Neural progenitor cell (in vitro differentiated cells): ENCODE data around the gene ALDH1B1. TPM values are rescaled to one million over a fixed set of nuclear protein-coding genes. Genes with fewer than 3 reads are reported as not detected.
A peak's percentile ranks its signal among the peaks of the same experiment; 100 is the strongest.

Experiments
- DNase-seq: peaks from one replicate; pipeline ENCODE4 v3.0.0-alpha.2; 2016; ENCODE audit warnings: low spot score
- H2AFZ ChIP-seq: fragments of 200-600 bp; sonication (generic); replicated peaks from 2 replicates; pipeline ENCODE4 v1.6.1; 2016; ENCODE audit warnings: antibody characterized with exemption
- H3F3A ChIP-seq: fragments of 200-600 bp; sonication (generic); 2 replicates; pipeline ENCODE4 v1.6.1; 2016; ENCODE audit warnings: antibody characterized with exemption, low read depth
- H3K27ac ChIP-seq: fragments of 200-600 bp; sonication (generic); 2 replicates; pipeline ENCODE4 v1.5.1; 2016; ENCODE audit warnings: mild to moderate bottlenecking
- H3K27me3 ChIP-seq: fragments of 200-600 bp; sonication (generic); 2 replicates; pipeline ENCODE4 v1.6.1; 2016; ENCODE audit warnings: mild to moderate bottlenecking, moderate library complexity
- H3K36me3 ChIP-seq: fragments of 200-600 bp; sonication (generic); 2 replicates; pipeline ENCODE4 v1.5.1; 2016
- H3K4me1 ChIP-seq: fragments of 200-600 bp; sonication (generic); 2 replicates; pipeline ENCODE4 v1.6.1; 2016; ENCODE audit warnings: mixed run types
- H3K4me2 ChIP-seq: fragments of 200-600 bp; sonication (generic); 2 replicates; pipeline ENCODE4 v1.6.1; 2016
- H3K4me3 ChIP-seq: fragments of 200-600 bp; sonication (generic); 2 replicates; pipeline ENCODE4 v1.5.1; 2016
- H3K79me2 ChIP-seq: fragments of 200-600 bp; sonication (generic); 2 replicates; pipeline ENCODE4 v1.6.1; 2016; ENCODE audit warnings: low read depth
- H3K9ac ChIP-seq: fragments of 200-600 bp; sonication (generic); 2 replicates; pipeline ENCODE4 v1.6.1; 2016
- H3K9me3 ChIP-seq: fragments of 200-600 bp; sonication (generic); 2 replicates; pipeline ENCODE4 v1.5.1; 2016; ENCODE audit warnings: low read depth
- H4K20me1 ChIP-seq: fragments of 200-600 bp; sonication (generic); 2 replicates; pipeline ENCODE4 v1.6.1; 2016; ENCODE audit warnings: low read depth
- H3K27ac Mint-ChIP-seq: 3 replicates; pipeline ENCODE4 v1.8.0; 2021; ENCODE audit warnings: mixed read lengths
- H3K27me3 Mint-ChIP-seq: 2 replicates; pipeline ENCODE4 v1.8.0; 2022; ENCODE audit warnings: low read depth, mild to moderate bottlenecking, inconsistent platforms, moderate library complexity, mixed read lengths; ENCODE audit not compliant: insufficient read depth
- H3K36me3 Mint-ChIP-seq: 3 replicates; pipeline ENCODE4 v1.8.0; 2021; ENCODE audit warnings: mixed read lengths
- H3K4me1 Mint-ChIP-seq: 3 replicates; pipeline ENCODE4 v1.8.0; 2021; ENCODE audit warnings: mixed read lengths
- H3K4me3 Mint-ChIP-seq: 3 replicates; pipeline ENCODE4 v1.8.0; 2021; ENCODE audit warnings: mild to moderate bottlenecking, moderate library complexity, mixed read lengths
- H3K9me3 Mint-ChIP-seq: 3 replicates; pipeline ENCODE4 v1.8.0; 2020; ENCODE audit warnings: mixed read lengths
- CTCF ChIP-seq: fragments of 200-600 bp; sonication (generic); IDR thresholded peaks from 2 replicates; pipeline ENCODE4 v1.5.1; 2017; ENCODE audit warnings: antibody characterized with exemption, mild to moderate bottlenecking
- EZH2 ChIP-seq: fragments of 200-600 bp; sonication (generic); IDR thresholded peaks from 2 replicates; pipeline ENCODE4 v1.6.1; 2017; ENCODE audit warnings: antibody characterized with exemption, mild to moderate bottlenecking, moderate library complexity
- EZH2phosphoT487 ChIP-seq: fragments of 200-600 bp; sonication (generic); IDR thresholded peaks from 2 replicates; pipeline ENCODE4 v1.6.1; 2017; ENCODE audit warnings: antibody characterized with exemption
- total RNA-seq: library from RNA; depleted of rRNA; stranded (reverse); fragments of >200 nt; gene quantifications from 2 replicates; pipeline ENCODE4 v1.2.3, GENCODE V29; 2015; ENCODE audit warnings: low replicate concordance

ALDH1B1 gene
- total RNA-seq, 1 donor from 2014 or later, result 32.9 TPM

GRCh38 chr9:38415856-38416255 lies 23.4 kb downstream of the ALDH1B1 start:
- Mint-ChIP-seq H3K9me3 (no peaks in the 10 kb centered on the region), H3K27ac (peak overlapping the region; percentile 87), H3K4me3 (peak overlapping the region; percentile 62), H3K27me3 (peaks cover 8% of the 10 kb centered on the region), H3K36me3 (peaks cover 21% of the 10 kb centered on the region), H3K4me1 (peaks cover 81% of the 10 kb centered on the region)
- Histone ChIP-seq H3K4me2 (peak overlapping the region; percentile 28), H3K4me3 (no peak overlapping the region), H3K9me3 (no peaks in the 10 kb centered on the region), H2AFZ (no peak overlapping the region), H3K36me3 (no peaks in the 10 kb centered on the region), H3F3A (peaks cover 3% of the 10 kb centered on the region), H3K27ac (no peak overlapping the region), H3K27me3 (peaks cover 33% of the 10 kb centered on the region), H4K20me1 (no peaks in the 10 kb centered on the region), H3K9ac (no peak overlapping the region), H3K4me1 (peaks cover 63% of the 10 kb centered on the region), H3K79me2 (no peaks in the 10 kb centered on the region)
- peak; percentile 58 for DNase-seq
- TF ChIP-seq CTCF, result no peak
- no peak for TF ChIP-seq EZH2phosphoT487
- no peak for TF ChIP-seq EZH2

GRCh38 chr9:38416461-38416860 lies 24.0 kb downstream of the ALDH1B1 start:
- no peaks in the 10 kb centered on the region for H3K36me3 ChIP-seq
- H3K79me2 ChIP-seq, result no peaks in the 10 kb centered on the region
- H3K4me2 ChIP-seq, result no peak overlapping the region
- Mint-ChIP-seq H3K9me3 (no peaks in the 10 kb centered on the region), H3K4me3 (no peak overlapping the region), H3K36me3 (peaks cover 15% of the 10 kb centered on the region), H3K4me1 (peaks cover 87% of the 10 kb centered on the region), H3K27ac (no peak overlapping the region), H3K27me3 (peaks cover 10% of the 10 kb centered on the region)
- no peak for DNase-seq
- no peak overlapping the region for H3K4me3 ChIP-seq
- no peaks in the 10 kb centered on the region for H3K9me3 ChIP-seq
- TF ChIP-seq EZH2 (no peak), CTCF (no peak), EZH2phosphoT487 (no peak)
- H3K9ac ChIP-seq, result no peak overlapping the region
- no peak overlapping the region for H3K27ac ChIP-seq
- H3K4me1 ChIP-seq, result peaks cover 67% of the 10 kb centered on the region
- H3F3A ChIP-seq, result peaks cover 9% of the 10 kb centered on the region
- no peak overlapping the region for H2AFZ ChIP-seq
- peaks cover 27% of the 10 kb centered on the region for H3K27me3 ChIP-seq
- H4K20me1 ChIP-seq, result no peaks in the 10 kb centered on the region

- TF ChIP-seq EZH2phosphoT487, result no peak
- no peak for TF ChIP-seq EZH2
- TF ChIP-seq CTCF, result peak; percentile 90
- Histone ChIP-seq H3F3A (peaks cover 17% of the 10 kb centered on the region), H4K20me1 (peaks cover 5% of the 10 kb centered on the region), H3K79me2 (no peaks in the 10 kb centered on the region), H3K36me3 (no peaks in the 10 kb centered on the region), H3K27me3 (peaks cover 19% of the 10 kb centered on the region), H3K4me2 (no peak overlapping the region), H3K9me3 (no peaks in the 10 kb centered on the region), H3K4me1 (peaks cover 72% of the 10 kb centered on the region), H3K27ac (no peak overlapping the region), H2AFZ (no peak overlapping the region), H3K9ac (no peak overlapping the region), H3K4me3 (no peak overlapping the region)
- DNase-seq, result peak; percentile 70
- H3K27me3 Mint-ChIP-seq, result peaks cover 13% of the 10 kb centered on the region
- H3K4me3 Mint-ChIP-seq, result peak overlapping the region; percentile 62
- H3K9me3 Mint-ChIP-seq, result no peaks in the 10 kb centered on the region
- H3K36me3 Mint-ChIP-seq, result peaks cover 12% of the 10 kb centered on the region
- H3K4me1 Mint-ChIP-seq, result peaks cover 95% of the 10 kb centered on the region
- H3K27ac Mint-ChIP-seq, result peak overlapping the region; percentile 50
Measured at GRCh38 chr9:38417003-38417945, 24.8 kb downstream of the ALDH1B1 start.
